Measurements from ENCODE around the gene SLC24A4. TPM values are rescaled to one million over a fixed set of nuclear protein-coding genes. Genes with fewer than 3 reads are reported as not detected.

SLC24A4 gene
- total and polyA plus RNA-seq, 7 experiments from 2014 or later: 0.10 to 15.3 (median 2.1) TPM; not detected in 4

- no peak overlapping the region for H3K27ac Mint-ChIP-seq
- Histone ChIP-seq H3K27ac (ENCODE audit: low read depth, low read length) (no peak overlapping the region), H3K36me3 (ENCODE audit: control insufficient read depth in 2 of 3, insufficient read depth in 3 of 3, low read length in 3 of 3) (no peaks in the 10 kb centered on the region), H3K4me1 (ENCODE audit: control insufficient read depth in 2 of 2, insufficient read depth in 2 of 2, low read length in 2 of 2) (no peaks in the 10 kb centered on the region), H3K27me3 (ENCODE audit: control insufficient read depth in 2 of 2, insufficient read depth in 2 of 2, low read length in 2 of 2) (no peaks in the 10 kb centered on the region), H3K9me3 (ENCODE audit: control insufficient read depth in 2 of 3, low read length in 3 of 3) (no peaks in the 10 kb centered on the region), H3K4me3 (ENCODE audit: low read length) (no peak overlapping the region)
- H3K27me3 Mint-ChIP-seq: peaks cover 0 to 16% (median 0%) of the 10 kb centered on the region in 5 donors
- ChIA-PET CTCF (interaction anchor here (0.8 kb wide), 1 partner anchor 8 kb away, joined by 3 read pairs; no protein-coding TSS in a partner anchor), POLR2A (no interaction called here)
- no peaks in the 10 kb centered on the region for H3K9me3 Mint-ChIP-seq
- peaks cover 0 to 11% (median 0%) of the 10 kb centered on the region in 7 donors for H3K4me1 Mint-ChIP-seq
- ATAC-seq: no peak
- no peak overlapping the region for H3K4me3 Mint-ChIP-seq
- intact Hi-C loops (cut with micrococcal nuclease): no loop called here
- no peak for DNase-seq
- peaks cover 0 to 3% (median 0%) of the 10 kb centered on the region in 5 donors for H3K36me3 Mint-ChIP-seq
Measured at GRCh38 chr14:92500491-92500941, 177.6 kb downstream of the SLC24A4 start.

DNA sequence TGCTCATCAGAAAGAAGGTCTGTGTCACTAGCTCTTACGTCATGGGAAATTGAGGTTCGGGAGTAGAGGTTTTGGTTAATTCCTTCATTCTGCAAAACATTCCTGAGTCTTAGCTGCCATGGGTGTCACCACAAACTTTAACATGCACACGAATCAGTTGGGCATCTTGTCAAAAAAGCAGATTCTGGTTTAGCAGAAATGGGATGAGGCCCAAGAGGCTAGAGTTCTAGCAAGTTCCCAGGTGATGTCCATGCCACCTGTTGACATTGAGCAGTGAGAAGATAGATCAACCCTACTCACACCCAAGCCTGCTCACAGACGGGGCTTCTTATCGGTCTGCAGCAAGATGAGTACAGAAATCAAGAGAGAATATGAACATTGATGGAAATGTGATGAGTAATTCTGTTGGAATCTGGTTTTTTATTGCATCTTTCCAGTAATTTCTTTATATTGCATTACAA is 179.0 kb downstream of the SLC24A4 start:
- Histone ChIP-seq H3K4me1 (ENCODE audit: control insufficient read depth in 2 of 2, insufficient read depth in 2 of 2, low read length in 2 of 2) (peaks cover 0 to 4% of the 10 kb centered on the region in 2 donors), H3K27me3 (ENCODE audit: control insufficient read depth in 2 of 2, insufficient read depth in 2 of 2, low read length in 2 of 2) (no peaks in the 10 kb centered on the region), H3K36me3 (ENCODE audit: control insufficient read depth in 2 of 3, insufficient read depth in 3 of 3, low read length in 3 of 3) (no peaks in the 10 kb centered on the region), H3K9me3 (ENCODE audit: control insufficient read depth in 2 of 3, low read length in 3 of 3) (no peaks in the 10 kb centered on the region), H3K27ac (ENCODE audit: low read depth, low read length) (no peak overlapping the region), H3K4me3 (ENCODE audit: low read length) (no peak overlapping the region)
- H3K4me1 Mint-ChIP-seq: peaks cover 0 to 16% (median 5%) of the 10 kb centered on the region in 7 donors
- DNase-seq (no peak), ATAC-seq (no peak)
- H3K27me3 Mint-ChIP-seq: peaks cover 0 to 13% (median 0%) of the 10 kb centered on the region in 5 donors
- no peak overlapping the region for H3K27ac Mint-ChIP-seq
- CTCF ChIA-PET: interaction anchor here (0.9 kb wide), 1 partner anchor 179 kb away, joined by 3 read pairs; no protein-coding TSS in a partner anchor
- intact Hi-C loops (cut with micrococcal nuclease): no loop called here
- POLR2A ChIA-PET: interaction anchor here (0.5 kb wide), 1 partner anchor 1578 kb away, joined by 3 read pairs; no protein-coding TSS in a partner anchor
- no peak overlapping the region for H3K4me3 Mint-ChIP-seq
- H3K9me3 Mint-ChIP-seq: no peaks in the 10 kb centered on the region
- H3K36me3 Mint-ChIP-seq: peaks cover 0 to 3% (median 0%) of the 10 kb centered on the region in 5 donors

DNA sequence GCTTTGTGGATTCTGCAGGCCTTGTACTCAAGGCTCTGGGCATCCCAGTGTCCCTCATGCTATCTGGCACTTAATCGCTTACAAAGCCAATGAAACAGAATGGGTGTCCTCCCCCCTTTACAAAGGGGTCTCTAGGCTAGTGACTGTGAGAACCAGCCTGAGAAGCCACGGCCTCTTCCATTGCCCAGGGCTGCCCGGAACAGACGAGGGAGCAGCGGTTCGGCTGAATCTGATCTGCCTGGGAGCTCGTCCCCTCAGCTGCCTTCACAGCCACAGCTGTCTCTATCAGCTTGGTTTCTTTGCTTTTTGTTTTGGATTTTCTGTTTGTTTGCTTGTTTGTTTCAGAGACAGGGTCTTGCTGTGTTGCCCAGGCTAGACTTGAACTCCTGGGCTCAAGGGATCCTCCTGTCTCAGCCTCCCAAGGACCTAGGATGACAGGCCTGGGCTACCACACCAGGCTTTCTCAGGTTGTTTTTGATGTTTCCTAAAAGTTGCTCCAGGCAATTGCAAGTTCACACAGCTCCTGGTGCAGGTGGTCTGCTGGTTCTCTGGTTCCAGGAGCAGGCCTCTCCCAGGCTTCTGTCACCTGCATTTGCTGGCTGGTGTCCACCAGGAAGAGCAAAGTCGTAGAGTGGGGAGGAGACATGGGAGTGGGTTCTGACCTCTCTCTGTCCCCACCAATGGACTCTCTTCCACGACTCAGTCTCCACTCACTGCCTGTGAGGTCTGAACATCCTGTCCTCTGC is 179.7 kb downstream of the SLC24A4 start:
- no peaks in the 10 kb centered on the region for H3K9me3 ChIP-seq (ENCODE audit: control insufficient read depth in 2 of 3, low read length in 3 of 3)
- ATAC-seq (no peak), DNase-seq (no peak)
- Mint-ChIP-seq H3K4me1 (peaks cover 4 to 24% (median 11%) of the 10 kb centered on the region in 7 donors), H3K9me3 (no peaks in the 10 kb centered on the region), H3K27me3 (peaks cover 0 to 13% (median 0%) of the 10 kb centered on the region in 5 donors), H3K27ac (no peak overlapping the region), H3K36me3 (peaks cover 0 to 3% (median 0%) of the 10 kb centered on the region in 5 donors), H3K4me3 (no peak overlapping the region)
- no peaks in the 10 kb centered on the region for H3K27me3 ChIP-seq (ENCODE audit: control insufficient read depth in 2 of 2, insufficient read depth in 2 of 2, low read length in 2 of 2)
- H3K4me1 ChIP-seq (ENCODE audit: control insufficient read depth in 2 of 2, insufficient read depth in 2 of 2, low read length in 2 of 2): peaks cover 0 to 8% of the 10 kb centered on the region in 2 donors
- POLR2A ChIA-PET: no interaction called here
- CTCF ChIA-PET: no interaction called here
- no peak overlapping the region for H3K4me3 ChIP-seq (ENCODE audit: low read length)
- intact Hi-C loops (cut with micrococcal nuclease): no loop called here
- H3K36me3 ChIP-seq (ENCODE audit: control insufficient read depth in 2 of 3, insufficient read depth in 3 of 3, low read length in 3 of 3): no peaks in the 10 kb centered on the region
- H3K27ac ChIP-seq (ENCODE audit: low read depth, low read length): no peak overlapping the region

GRCh38 chr14:92503756-92504491 is 181.0 kb downstream of the SLC24A4 start:
- DNase-seq (no peak), ATAC-seq (peak; percentile 63)
- Mint-ChIP-seq H3K4me3 (no peak overlapping the region), H3K4me1 (peaks cover 4 to 24% (median 11%) of the 10 kb centered on the region in 7 donors), H3K9me3 (no peaks in the 10 kb centered on the region), H3K27me3 (peaks cover 0 to 22% (median 0%) of the 10 kb centered on the region in 5 donors), H3K36me3 (peaks cover 0 to 3% (median 0%) of the 10 kb centered on the region in 5 donors), H3K27ac (no peak overlapping the region)
- POLR2A ChIA-PET: interaction anchor here (1.4 kb wide), 1 partner anchor 31 kb away, joined by 3 read pairs; no protein-coding TSS in a partner anchor
- CTCF ChIA-PET: no interaction called here
- H3K27me3 ChIP-seq (ENCODE audit: control insufficient read depth in 2 of 2, insufficient read depth in 2 of 2, low read length in 2 of 2): no peaks in the 10 kb centered on the region
- no peak overlapping the region for H3K27ac ChIP-seq (ENCODE audit: low read depth, low read length)
- intact Hi-C loops (cut with micrococcal nuclease): no loop called here
- peaks cover 0 to 8% of the 10 kb centered on the region in 2 donors for H3K4me1 ChIP-seq (ENCODE audit: control insufficient read depth in 2 of 2, insufficient read depth in 2 of 2, low read length in 2 of 2)
- no peak overlapping the region for H3K4me3 ChIP-seq (ENCODE audit: low read length)
- no peaks in the 10 kb centered on the region for H3K36me3 ChIP-seq (ENCODE audit: control insufficient read depth in 2 of 3, insufficient read depth in 3 of 3, low read length in 3 of 3)
- no peaks in the 10 kb centered on the region for H3K9me3 ChIP-seq (ENCODE audit: control insufficient read depth in 2 of 3, low read length in 3 of 3)

GRCh38 chr14:92505826-92506225 is 182.9 kb downstream of the SLC24A4 start:
- intact Hi-C loops (cut with micrococcal nuclease): no loop called here
- POLR2A ChIA-PET: interaction anchor here (1.4 kb wide), 1 partner anchor 29 kb away, joined by 3 read pairs; no protein-coding TSS in a partner anchor
- CTCF ChIA-PET: no interaction called here
- Histone ChIP-seq H3K27ac (ENCODE audit: low read depth, low read length) (no peak overlapping the region), H3K9me3 (ENCODE audit: control insufficient read depth in 2 of 3, low read length in 3 of 3) (no peaks in the 10 kb centered on the region), H3K27me3 (ENCODE audit: control insufficient read depth in 2 of 2, insufficient read depth in 2 of 2, low read length in 2 of 2) (no peaks in the 10 kb centered on the region), H3K4me1 (ENCODE audit: control insufficient read depth in 2 of 2, insufficient read depth in 2 of 2, low read length in 2 of 2) (peaks cover 0 to 8% of the 10 kb centered on the region in 2 donors), H3K36me3 (ENCODE audit: control insufficient read depth in 2 of 3, insufficient read depth in 3 of 3, low read length in 3 of 3) (no peaks in the 10 kb centered on the region), H3K4me3 (ENCODE audit: low read length) (no peak overlapping the region)
- no peak for ATAC-seq
- Mint-ChIP-seq H3K4me1 (peaks cover 4 to 24% (median 11%) of the 10 kb centered on the region in 7 donors), H3K36me3 (peaks cover 0 to 3% (median 0%) of the 10 kb centered on the region in 5 donors), H3K9me3 (no peaks in the 10 kb centered on the region), H3K27me3 (peaks cover 0 to 30% (median 0%) of the 10 kb centered on the region in 5 donors), H3K4me3 (no peak overlapping the region), H3K27ac (no peak overlapping the region)
- no peak for DNase-seq

DNA sequence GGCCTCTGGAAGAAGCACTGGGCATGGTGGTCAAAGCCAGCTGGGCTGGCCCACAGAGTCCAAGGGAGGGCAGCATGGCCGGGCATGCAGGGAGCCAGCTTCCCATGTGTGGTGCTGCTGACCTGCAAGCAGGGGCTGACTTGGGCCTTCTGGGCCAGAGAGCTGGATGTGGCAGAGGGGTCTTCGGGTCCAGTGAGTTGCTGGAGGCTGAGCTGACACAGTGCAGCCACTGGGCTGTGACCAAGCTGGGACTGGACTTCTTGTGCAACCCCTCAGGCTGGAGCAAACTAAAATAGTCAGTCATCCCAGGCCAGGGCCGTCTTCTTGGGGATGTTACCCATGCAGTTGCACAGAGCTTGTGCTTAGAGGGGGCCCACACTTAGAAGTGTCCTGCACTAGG is 183.3 kb downstream of the SLC24A4 start:
- Histone ChIP-seq H3K4me3 (ENCODE audit: low read length) (no peak overlapping the region), H3K36me3 (ENCODE audit: control insufficient read depth in 2 of 3, insufficient read depth in 3 of 3, low read length in 3 of 3) (no peaks in the 10 kb centered on the region), H3K9me3 (ENCODE audit: control insufficient read depth in 2 of 3, low read length in 3 of 3) (no peaks in the 10 kb centered on the region), H3K27me3 (ENCODE audit: control insufficient read depth in 2 of 2, insufficient read depth in 2 of 2, low read length in 2 of 2) (no peaks in the 10 kb centered on the region), H3K4me1 (ENCODE audit: control insufficient read depth in 2 of 2, insufficient read depth in 2 of 2, low read length in 2 of 2) (peaks cover 0 to 8% of the 10 kb centered on the region in 2 donors), H3K27ac (ENCODE audit: low read depth, low read length) (no peak overlapping the region)
- ChIA-PET CTCF (no interaction called here), POLR2A (no interaction called here)
- ATAC-seq (no peak), DNase-seq (no peak)
- no peak overlapping the region for H3K27ac Mint-ChIP-seq
- H3K27me3 Mint-ChIP-seq: peaks cover 0 to 33% (median 0%) of the 10 kb centered on the region in 5 donors
- no peak overlapping the region for H3K4me3 Mint-ChIP-seq
- H3K36me3 Mint-ChIP-seq: peaks cover 0 to 3% (median 0%) of the 10 kb centered on the region in 5 donors
- intact Hi-C loops (cut with micrococcal nuclease): no loop called here
- H3K4me1 Mint-ChIP-seq: peaks cover 4 to 24% (median 11%) of the 10 kb centered on the region in 7 donors
- H3K9me3 Mint-ChIP-seq: no peaks in the 10 kb centered on the region

All from naive thymus-derived CD4-positive, alpha-beta T cell (primary cell).